H1 (cell line): ENCODE results near the gene TBC1D22A. TPM values are rescaled to one million over a fixed set of nuclear protein-coding genes. Genes with fewer than 3 reads are reported as not detected.

Experiments
- CTCF ChIA-PET: fragments of 300-600 bp; sonication (Branson Sonifier 250); formaldehyde crosslinking; loops from one replicate; lab custom pipeline; 2021; ENCODE audit not compliant: partially characterized antibody; lab: Charles Lee
- POLR2A ChIA-PET: fragments of 300-600 bp; sonication (Branson Sonifier 250); formaldehyde crosslinking; loops from one replicate; lab custom pipeline; 2021; ENCODE audit warnings: inconsistent platforms; ENCODE audit not compliant: partially characterized antibody; lab: Charles Lee
- DNase-seq, 2 experiments: peaks; one replicate each; pipeline versions ENCODE4 v3.0.0 to v3.0.0-alpha.2; 2010 to 2022; ENCODE audit warnings: low spot score in 2 of 2, low read depth in 1 of 2, mixed read lengths in 1 of 2
- FAIRE-seq: peaks from 2 replicates; lab custom pipeline; 2011; peaks lifted over from hg19 to GRCh38; lab: Jason Lieb, UNC
- H2AFZ ChIP-seq: 2 replicates; pipeline ENCODE4 v1.8.1; 2012; ENCODE audit warnings: low read length, inconsistent platforms
- H2AK5ac ChIP-seq: 2 replicates; pipeline ENCODE4 v1.6.1; 2013; ENCODE audit warnings: low read depth, low read length
- H2BK120ac ChIP-seq: replicated peaks from 2 replicates; pipeline ENCODE3; 2013; ENCODE audit warnings: low read depth, low read length, inconsistent platforms
- H2BK12ac ChIP-seq: 2 replicates; pipeline ENCODE4 v1.6.1; 2013; ENCODE audit warnings: low read depth, low read length
- H2BK15ac ChIP-seq: 2 replicates; pipeline ENCODE4 v1.6.1; 2013; ENCODE audit warnings: low read length
- H2BK20ac ChIP-seq: 2 replicates; pipeline ENCODE4 v1.6.1; 2013; ENCODE audit warnings: low read length
- H2BK5ac ChIP-seq: 2 replicates; pipeline ENCODE4 v1.6.1; 2013; ENCODE audit warnings: low read depth, low read length
- H3K14ac ChIP-seq: 2 replicates; pipeline ENCODE4 v1.6.1; 2013; ENCODE audit warnings: inconsistent platforms; ENCODE audit not compliant: insufficient read length
- H3K18ac ChIP-seq: 2 replicates; pipeline ENCODE4 v1.6.1; 2013; ENCODE audit warnings: low read length; ENCODE audit errors: extremely low read depth
- H3K23ac ChIP-seq: 2 replicates; pipeline ENCODE4 v1.6.1; 2013; ENCODE audit warnings: inconsistent platforms; ENCODE audit not compliant: insufficient read length
- H3K23me2 ChIP-seq: 2 replicates; pipeline ENCODE4 v1.6.1; 2013; ENCODE audit warnings: low read depth, low read length
- H3K27ac ChIP-seq: 2 replicates; pipeline ENCODE4 v1.6.1; 2011; ENCODE audit warnings: low read depth, low read length, inconsistent platforms
- H3K27me3 ChIP-seq, 4 experiments: replicated peaks in 1 of 4; 1 replicate in 1 of 4; 2 replicates in 3 of 4; pipeline versions ENCODE4 v1.6.1 to v1.8.1; 2011 to 2013; ENCODE audit warnings: low read length in 3 of 4, mild to moderate bottlenecking in 3 of 4, inconsistent platforms in 2 of 4, mixed read lengths in 2 of 4, moderate library complexity in 1 of 4; ENCODE audit not compliant: control insufficient read depth in 3 of 4, insufficient read depth in 3 of 4; ENCODE audit errors: extremely low read depth in 1 of 4
- H3K36me3 ChIP-seq, 4 experiments: 2 replicates each; pipeline versions ENCODE4 v1.6.1 to v1.8.1; 2011 to 2013; ENCODE audit warnings: mild to moderate bottlenecking in 4 of 4, low read length in 3 of 4, moderate library complexity in 2 of 4, control low read depth in 1 of 4, inconsistent platforms in 1 of 4; ENCODE audit not compliant: insufficient read depth in 4 of 4, control insufficient read depth in 2 of 4
- H3K4ac ChIP-seq: replicated peaks from 2 replicates; pipeline ENCODE3; 2013; ENCODE audit warnings: low read length, low read depth, mixed read lengths, inconsistent platforms; ENCODE audit not compliant: insufficient read length
- H3K4me1 ChIP-seq, 4 experiments: replicated peaks in 1 of 4; 1 replicate in 1 of 4; 2 replicates in 3 of 4; pipeline versions ENCODE4 v1.6.1 to v1.8.1; 2011 to 2013; ENCODE audit warnings: low read length in 3 of 4, inconsistent platforms in 2 of 4, mixed read lengths in 1 of 4; ENCODE audit not compliant: insufficient read depth in 4 of 4, control insufficient read depth in 3 of 4
- H3K4me2 ChIP-seq, 2 experiments: 2 replicates each; pipeline versions ENCODE4 v1.6.1 to v1.8.1; 2011 to 2013; ENCODE audit warnings: low read depth in 2 of 2, low read length in 2 of 2, control low read depth in 1 of 2, inconsistent platforms in 1 of 2, mild to moderate bottlenecking in 1 of 2; ENCODE audit not compliant: insufficient read depth in 1 of 2
- H3K4me3 ChIP-seq, 4 experiments: fragments of 200-600, 300-600 bp in 1 of 4; sonication (generic), shearing (Covaris generic), sonication (Bioruptor Twin) in 1 of 4; 2 replicates each; pipeline versions ENCODE4 v1.5.1 to v1.8.1; 2011 to 2016; ENCODE audit warnings: low read length in 4 of 4, low read depth in 3 of 4, control low read depth in 2 of 4, inconsistent platforms in 2 of 4, mild to moderate bottlenecking in 2 of 4, mixed read lengths in 1 of 4, moderate library complexity in 1 of 4; ENCODE audit not compliant: insufficient read depth in 2 of 4; ENCODE audit errors: extremely low read depth in 1 of 4
- H3K56ac ChIP-seq: replicated peaks from 2 replicates; pipeline ENCODE3; 2013; ENCODE audit warnings: low read depth, mild to moderate bottlenecking, mixed read lengths, low read length, inconsistent platforms; ENCODE audit not compliant: insufficient read length
- H3K79me1 ChIP-seq: 2 replicates; pipeline ENCODE4 v1.6.1; 2013; ENCODE audit warnings: low read depth, low read length, control low read depth
- H3K79me2 ChIP-seq, 2 experiments: 2 replicates each; pipeline versions ENCODE4 v1.6.1 to v1.8.1; 2012 to 2013; ENCODE audit warnings: low read length in 2 of 2, mild to moderate bottlenecking in 2 of 2, inconsistent platforms in 1 of 2; ENCODE audit not compliant: insufficient read depth in 2 of 2, control insufficient read depth in 1 of 2
- H3K9ac ChIP-seq, 4 experiments: replicated peaks in 1 of 4; 1 replicate in 1 of 4; 2 replicates in 3 of 4; pipeline versions ENCODE4 v1.6.1 to v1.8.1; 2011 to 2013; ENCODE audit warnings: low read depth in 3 of 4, low read length in 3 of 4, control low read depth in 2 of 4, mild to moderate bottlenecking in 2 of 4, moderate library complexity in 2 of 4, inconsistent platforms in 1 of 4; ENCODE audit errors: extremely low read depth in 1 of 4
- H3K9me3 ChIP-seq, 2 experiments: 2 replicates each; pipeline versions ENCODE4 v1.6.1 to v1.8.1; 2012 to 2013; ENCODE audit warnings: mild to moderate bottlenecking in 2 of 2, moderate library complexity in 2 of 2, control low read depth in 1 of 2, inconsistent platforms in 1 of 2, low read depth in 1 of 2, low read length in 1 of 2, mixed read lengths in 1 of 2; ENCODE audit not compliant: insufficient read depth in 2 of 2
- H4K20me1 ChIP-seq, 2 experiments: replicated peaks in 1 of 2; 2 replicates each; pipeline versions ENCODE3 to v1.8.1; 2011 to 2013; ENCODE audit warnings: inconsistent platforms in 2 of 2, low read length in 2 of 2, mild to moderate bottlenecking in 1 of 2; ENCODE audit not compliant: insufficient read depth in 2 of 2, control insufficient read depth in 1 of 2
- H4K5ac ChIP-seq: 2 replicates; pipeline ENCODE4 v1.6.1; 2013; ENCODE audit warnings: low read length, low read depth, mixed read lengths, inconsistent platforms; ENCODE audit not compliant: insufficient read length
- H4K8ac ChIP-seq: 2 replicates; pipeline ENCODE4 v1.8.0; 2013; ENCODE audit warnings: mild to moderate bottlenecking, moderate library complexity, low read length, inconsistent platforms; ENCODE audit not compliant: insufficient read depth; ENCODE audit errors: extremely low read depth
- H4K91ac ChIP-seq: replicated peaks from 2 replicates; pipeline ENCODE3; 2013; ENCODE audit warnings: low read length, mixed read lengths, inconsistent platforms; ENCODE audit not compliant: insufficient read length
- CREB1 ChIP-seq: IDR thresholded peaks from 2 replicates; pipeline ENCODE4 v1.6.1; 2012; ENCODE audit warnings: inconsistent platforms
- FOSL1 ChIP-seq: IDR thresholded peaks from 2 replicates; pipeline ENCODE4 v1.6.1; 2011; ENCODE audit warnings: mild to moderate bottlenecking, low read depth, low read length, moderate library complexity; ENCODE audit not compliant: insufficient read depth
- KDM4A ChIP-seq: IDR thresholded peaks from one replicate; pipeline ENCODE4 v1.7.1; 2012; ENCODE audit warnings: low read depth, mild to moderate bottlenecking, moderate library complexity, low read length, inconsistent platforms; ENCODE audit not compliant: severe bottlenecking
- SUZ12 ChIP-seq: fragments of 200-600 bp; sonication (generic); IDR thresholded peaks from 2 replicates; pipeline ENCODE4 v1.6.1; 2012; ENCODE audit warnings: mild to moderate bottlenecking, inconsistent platforms, low read length, moderate library complexity, mixed read lengths
- polyA plus RNA-seq, 7 experiments: library from polyadenylated mRNA; depleted of rRNA in 3 of 7; stranded (reverse) in 5 of 7; unstranded in 2 of 7; fragments of >200 nt in 5 of 7; fragments of 200-250 nt in 2 of 7; gene quantifications; 1 replicate in 5 of 7; 2 replicates in 1 of 7; 4 replicates in 1 of 7; pipeline versions ENCODE4 v1.2.1 to v1.2.3, GENCODE V29; 2011 to 2013; ENCODE audit warnings: missing spikeins in 2 of 7, mixed read lengths in 2 of 7
- total RNA-seq: library from RNA; stranded (reverse); fragmentation: NEBNext Ultra II Directional; extraction: Animal tissue kit (Norgen Biotek cat#: 25700); gene quantifications from 2 replicates; pipeline ENCODE4 v1.2.1, GENCODE V29; 2021

TBC1D22A gene
- total and polyA plus RNA-seq, 2 of the 8 experiments (the other 6 are each of a cell fraction or from before 2014, with no cell fraction given): 11.9 to 18.4 TPM

- FAIRE-seq: no peak
- no peak overlapping the region for H3K4me2 ChIP-seq
- CTCF ChIA-PET: no interaction called here
Observed at GRCh38 chr22:47075568-47075967, 313.1 kb downstream of the TBC1D22A start.

More at GRCh38 chr22:47075568-47075967, 313.1 kb downstream of the TBC1D22A start:
- no peaks in the 10 kb centered on the region for H3K27me3 ChIP-seq
- H3K23ac ChIP-seq: no peak overlapping the region
- H3K79me1 ChIP-seq: no peaks in the 10 kb centered on the region; the same call in 1 of the 2 replicates
- no peak overlapping the region for H3K27ac ChIP-seq
- no peak overlapping the region for H2BK20ac ChIP-seq
- H3K56ac ChIP-seq: no peak overlapping the region
- H2AFZ ChIP-seq: no peak overlapping the region
- H4K91ac ChIP-seq: no peak overlapping the region
- H2BK15ac ChIP-seq: no peak overlapping the region
- H2BK120ac ChIP-seq: no peak overlapping the region
- H3K4me1 ChIP-seq: no peaks in the 10 kb centered on the region; a peak in 1 of 7 replicates
- no peak overlapping the region for H3K4ac ChIP-seq
- H4K8ac ChIP-seq: no peak overlapping the region
- TF ChIP-seq CREB1: no peak
- TF ChIP-seq FOSL1: no peak
- no peak for TF ChIP-seq SUZ12
- no peak for TF ChIP-seq KDM4A
- H3K23me2 ChIP-seq: no peaks in the 10 kb centered on the region
- H4K20me1 ChIP-seq: peaks cover 0 to 2% of the 10 kb centered on the region in 2 experiments
- no peak for DNase-seq
- no peak overlapping the region for H2BK12ac ChIP-seq
- H2AK5ac ChIP-seq: no peak overlapping the region
- H3K36me3 ChIP-seq: no peaks in the 10 kb centered on the region; a peak in 1 of 8 replicates
- no peak overlapping the region for H3K4me3 ChIP-seq
- no peaks in the 10 kb centered on the region for H3K79me2 ChIP-seq
- H3K9ac ChIP-seq: no peak overlapping the region
- no peak overlapping the region for H3K18ac ChIP-seq
- POLR2A ChIA-PET: no interaction called here
- no peak overlapping the region for H4K5ac ChIP-seq
- H3K9me3 ChIP-seq: peaks cover 0 to 11% of the 10 kb centered on the region in 2 experiments; a peak in 2 of 4 replicates
- no peak overlapping the region for H2BK5ac ChIP-seq
- no peak overlapping the region for H3K14ac ChIP-seq
